Transverse colon (tissue), 4 donors: ENCODE results near the gene UBE2E2.

Experiments used
- POLR2A ChIP-seq: fragments of 450-650 bp; IDR thresholded peaks from one replicate; pipeline ENCODE4 v1.6.1; 2016; ENCODE audit warnings: antibody characterized with exemption, mild to moderate bottlenecking, moderate library complexity
- POLR2AphosphoS5 ChIP-seq, 3 donors: sonication (generic); formaldehyde crosslinking; IDR thresholded peaks; one replicate each; pipeline ENCODE4 v1.6.1; 2016; ENCODE audit warnings: antibody characterized with exemption in 3 of 3
- TF ChIP-seq, protein P1 (sequence below), 5 experiments: fragments of 200-600 bp in 3 of 5; fragments of 450-650 bp in 2 of 5; sonication (generic) in 3 of 5; IDR thresholded peaks; 1 replicate in 2 of 5; 2 replicates in 3 of 5; pipeline ENCODE4 v1.5.1; 2016 to 2017; ENCODE audit warnings: antibody characterized with exemption in 5 of 5, inconsistent platforms in 3 of 5, mild to moderate bottlenecking in 2 of 5, moderate library complexity in 1 of 5

DNA sequence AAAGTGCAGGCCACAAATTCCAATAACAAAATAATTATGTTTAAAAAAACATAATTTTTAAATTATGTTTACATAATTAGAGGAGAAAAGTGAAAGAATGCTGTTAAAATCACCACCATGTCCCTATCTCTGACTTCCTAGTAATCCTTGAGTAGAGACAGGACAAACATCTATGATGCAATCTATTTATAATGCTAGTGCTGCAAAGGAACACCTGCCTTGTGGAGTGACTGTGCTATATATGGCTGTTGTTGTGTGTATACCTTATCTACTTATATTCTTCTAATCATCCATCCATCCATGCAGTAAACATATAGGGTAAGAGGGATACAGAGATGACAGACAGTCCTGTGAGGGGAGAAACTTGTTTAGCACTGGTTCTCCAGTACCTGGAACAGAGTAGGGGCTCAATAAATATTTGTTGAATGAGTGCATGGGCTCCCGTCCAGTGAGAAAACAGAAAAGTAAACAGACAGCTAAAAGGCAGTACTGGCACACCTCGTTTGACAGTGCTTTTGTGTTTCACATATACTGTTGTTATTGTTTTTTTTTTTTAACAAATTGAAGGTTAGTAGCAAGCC, 373.3 kb downstream of the UBE2E2 start:
- TF ChIP-seq, protein P1, sequence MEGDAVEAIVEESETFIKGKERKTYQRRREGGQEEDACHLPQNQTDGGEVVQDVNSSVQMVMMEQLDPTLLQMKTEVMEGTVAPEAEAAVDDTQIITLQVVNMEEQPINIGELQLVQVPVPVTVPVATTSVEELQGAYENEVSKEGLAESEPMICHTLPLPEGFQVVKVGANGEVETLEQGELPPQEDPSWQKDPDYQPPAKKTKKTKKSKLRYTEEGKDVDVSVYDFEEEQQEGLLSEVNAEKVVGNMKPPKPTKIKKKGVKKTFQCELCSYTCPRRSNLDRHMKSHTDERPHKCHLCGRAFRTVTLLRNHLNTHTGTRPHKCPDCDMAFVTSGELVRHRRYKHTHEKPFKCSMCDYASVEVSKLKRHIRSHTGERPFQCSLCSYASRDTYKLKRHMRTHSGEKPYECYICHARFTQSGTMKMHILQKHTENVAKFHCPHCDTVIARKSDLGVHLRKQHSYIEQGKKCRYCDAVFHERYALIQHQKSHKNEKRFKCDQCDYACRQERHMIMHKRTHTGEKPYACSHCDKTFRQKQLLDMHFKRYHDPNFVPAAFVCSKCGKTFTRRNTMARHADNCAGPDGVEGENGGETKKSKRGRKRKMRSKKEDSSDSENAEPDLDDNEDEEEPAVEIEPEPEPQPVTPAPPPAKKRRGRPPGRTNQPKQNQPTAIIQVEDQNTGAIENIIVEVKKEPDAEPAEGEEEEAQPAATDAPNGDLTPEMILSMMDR (IDR thresholded peaks at IDR 0.05) = no peak
- no peak for TF ChIP-seq POLR2AphosphoS5 (IDR thresholded peaks at IDR 0.05)
- no peak for TF ChIP-seq POLR2A
